ENCODE measurements around the gene ARHGAP1.

DNA sequence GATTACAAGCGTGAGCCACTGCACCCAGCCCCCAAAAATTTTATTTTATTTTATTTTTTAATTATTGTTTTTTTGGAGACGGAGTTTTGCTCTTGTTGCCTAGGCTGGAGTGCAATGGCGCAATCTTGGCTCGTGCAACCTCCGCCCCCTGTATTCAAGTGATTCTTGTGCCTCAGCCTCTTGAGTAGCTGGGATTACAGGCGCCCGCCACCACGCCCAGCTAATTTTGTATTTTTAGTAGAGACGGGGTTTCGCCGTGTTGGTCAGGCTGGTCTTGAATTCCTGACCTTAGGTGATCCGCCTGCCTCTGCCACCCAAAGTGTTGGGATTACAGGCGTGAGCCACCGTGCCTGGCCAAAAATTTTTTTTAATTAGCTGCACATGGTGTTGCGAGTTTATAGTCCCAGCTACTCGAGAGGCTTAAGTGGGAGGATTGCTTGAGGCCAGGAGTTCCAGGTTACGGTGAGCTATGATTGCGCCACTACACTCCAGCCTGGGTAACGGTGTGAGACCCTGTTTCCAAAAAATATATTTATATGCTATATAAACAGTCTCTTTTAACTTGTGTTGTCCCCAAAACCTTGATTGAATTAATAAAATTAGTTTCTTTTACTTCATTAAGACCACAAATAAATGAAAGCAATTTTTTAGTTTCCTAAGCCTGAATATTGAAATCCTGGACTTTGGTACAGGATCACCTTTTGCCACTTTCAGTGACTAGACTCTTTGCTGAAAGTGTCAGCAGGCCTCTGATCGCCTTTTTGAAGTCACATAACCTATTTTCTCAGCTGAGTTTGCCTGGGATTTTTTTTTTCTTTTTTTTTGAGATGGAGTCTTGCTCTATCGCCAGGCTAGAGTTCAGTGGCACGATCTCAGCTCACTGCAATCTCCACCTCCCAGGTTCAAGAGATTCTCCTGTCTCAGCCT lies 66.9 kb downstream of the ARHGAP1 start:
- TF ChIP-seq SALL1 (CRISPR knock-in tag; IDR thresholded peaks at IDR 0.05) = no peak
- no peak for TF ChIP-seq NR2C2 (CRISPR knock-in tag; IDR thresholded peaks at IDR 0.05; ENCODE audit: borderline replicate concordance)
- TF ChIP-seq SOX5 (CRISPR knock-in tag; IDR thresholded peaks at IDR 0.05; ENCODE audit: borderline replicate concordance) = no peak
- no peak for TF ChIP-seq RXRA (CRISPR knock-in tag; IDR thresholded peaks at IDR 0.05)
- TF ChIP-seq HNRNPL (IDR thresholded peaks at IDR 0.05; ENCODE audit: low read depth, low read length) = no peak

Measured in HepG2 (cell line).